Hematopoietic multipotent progenitor cell treated with erythropoietin and hydrocortisone succinate and interleukin-3 and kit ligand, for 6 days (in vitro differentiated cells): ENCODE results near the gene NT5C.
A peak's percentile ranks its signal among the peaks of the same experiment; 100 is the strongest.
"Not testable (repeated sequence)": the region's sequence is repeated elsewhere in the genome, so short reads cannot be mapped to it uniquely, and the experiment has no call there.

Experiments used
- DNase-seq: peaks from one replicate; pipeline ENCODE4 v3.0.0-alpha.2; 2015

The NT5C gene

GRCh38 chr17:75131278-75132017 is at the start of gene NT5C:
TSS of gene NT5C (minus strand) at chr17:75131742. CDS start at chr17:75131707, 35 bp downstream.
- peak; percentile 94 for DNase-seq

- peak; percentile 42 for DNase-seq
These were observed 49.6 kb upstream of the NT5C start for GRCh38 chr17:75181110-75181509.

GRCh38 chr17:75178453-75178852 is 46.9 kb upstream of the NT5C start:
- DNase-seq: no peak

GRCh38 chr17:75176625-75177024 is 45.1 kb upstream of the NT5C start:
- DNase-seq: no peak

GRCh38 chr17:75174996-75175395 is 43.5 kb upstream of the NT5C start:
- DNase-seq: no peak

- no peak for DNase-seq
These were observed 42.0 kb upstream of the NT5C start for GRCh38 chr17:75173526-75173925.

- no peak for DNase-seq
These were observed 37.5 kb upstream of the NT5C start for GRCh38 chr17:75168998-75169397.

GRCh38 chr17:75164606-75165005 is 33.1 kb upstream of the NT5C start:
- not testable (repeated sequence) for DNase-seq

GRCh38 chr17:75163074-75163473 is 31.5 kb upstream of the NT5C start:
- no peak for DNase-seq

GRCh38 chr17:75160211-75160610 is 28.7 kb upstream of the NT5C start:
- no peak for DNase-seq

GRCh38 chr17:75159196-75160031 is 27.9 kb upstream of the NT5C start:
- DNase-seq: no peak

GRCh38 chr17:75158480-75158879 is 26.9 kb upstream of the NT5C start:
- not testable (repeated sequence) for DNase-seq

GRCh38 chr17:75155191-75155601 is 23.7 kb upstream of the NT5C start:
- no peak for DNase-seq

GRCh38 chr17:75154195-75155106 is 22.9 kb upstream of the NT5C start, which contains the start of gene JPT1:
TSS of gene JPT1 (minus strand) at chr17:75154512. CDS start at chr17:75154397, 115 bp downstream.
- DNase-seq: peak; percentile 100

GRCh38 chr17:75153780-75154194 is 22.2 kb upstream of the NT5C start:
- peak; percentile 39 for DNase-seq

- DNase-seq: peak; percentile 69
These were observed 21.6 kb upstream of the NT5C start for GRCh38 chr17:75152922-75153779.

GRCh38 chr17:75152523-75152921 is 21.0 kb upstream of the NT5C start:
- DNase-seq: no peak

- peak; percentile 37 for DNase-seq
These were observed 20.4 kb upstream of the NT5C start for GRCh38 chr17:75151930-75152329.

- no peak for DNase-seq
These were observed 16.5 kb upstream of the NT5C start for GRCh38 chr17:75147878-75148546.

GRCh38 chr17:75146592-75146991 is 15.1 kb upstream of the NT5C start:
- no peak for DNase-seq

GRCh38 chr17:75144816-75145512 is 13.4 kb upstream of the NT5C start:
- no peak for DNase-seq
